ENCODE results near the gene DRC3. TPM values are rescaled to one million over a fixed set of nuclear protein-coding genes. Genes with fewer than 3 reads are reported as not detected.
A peak's percentile ranks its signal among the peaks of the same experiment; 100 is the strongest.

Gene DRC3
- total and polyA plus RNA-seq, 7 donors = 0.39 to 1.8 (median 0.69) TPM

DNA sequence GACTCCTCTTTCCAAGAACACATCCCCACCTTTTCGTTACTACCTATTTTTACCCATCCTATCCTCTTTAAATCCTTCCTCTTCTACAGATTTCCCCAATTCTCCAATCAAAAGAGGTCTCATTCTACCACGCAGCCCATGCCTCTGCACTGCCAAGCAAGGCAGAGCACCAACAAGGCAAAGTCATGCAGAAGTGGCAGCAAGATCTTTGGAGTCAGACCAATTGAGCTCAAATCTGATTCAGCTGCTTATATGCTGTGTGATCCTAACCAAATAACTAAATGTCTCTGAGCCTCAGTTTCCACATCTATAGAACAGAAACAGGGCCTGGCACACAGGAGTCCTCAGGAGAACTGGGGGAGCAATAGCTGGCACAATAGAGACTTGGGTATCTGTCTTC is 41.5 kb upstream of the DRC3 start:
- no peaks in the 10 kb centered on the region for H3K36me3 ChIP-seq (ENCODE audit: insufficient read depth in 1 of 2, low read depth in 1 of 2)
- TF ChIP-seq, protein P1, sequence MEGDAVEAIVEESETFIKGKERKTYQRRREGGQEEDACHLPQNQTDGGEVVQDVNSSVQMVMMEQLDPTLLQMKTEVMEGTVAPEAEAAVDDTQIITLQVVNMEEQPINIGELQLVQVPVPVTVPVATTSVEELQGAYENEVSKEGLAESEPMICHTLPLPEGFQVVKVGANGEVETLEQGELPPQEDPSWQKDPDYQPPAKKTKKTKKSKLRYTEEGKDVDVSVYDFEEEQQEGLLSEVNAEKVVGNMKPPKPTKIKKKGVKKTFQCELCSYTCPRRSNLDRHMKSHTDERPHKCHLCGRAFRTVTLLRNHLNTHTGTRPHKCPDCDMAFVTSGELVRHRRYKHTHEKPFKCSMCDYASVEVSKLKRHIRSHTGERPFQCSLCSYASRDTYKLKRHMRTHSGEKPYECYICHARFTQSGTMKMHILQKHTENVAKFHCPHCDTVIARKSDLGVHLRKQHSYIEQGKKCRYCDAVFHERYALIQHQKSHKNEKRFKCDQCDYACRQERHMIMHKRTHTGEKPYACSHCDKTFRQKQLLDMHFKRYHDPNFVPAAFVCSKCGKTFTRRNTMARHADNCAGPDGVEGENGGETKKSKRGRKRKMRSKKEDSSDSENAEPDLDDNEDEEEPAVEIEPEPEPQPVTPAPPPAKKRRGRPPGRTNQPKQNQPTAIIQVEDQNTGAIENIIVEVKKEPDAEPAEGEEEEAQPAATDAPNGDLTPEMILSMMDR (IDR thresholded peaks at IDR 0.05) = no peak
- no peak overlapping the region for H3K4me3 ChIP-seq
- H3K4me1 ChIP-seq = peaks cover 66% of the 10 kb centered on the region
- H3K27me3 ChIP-seq (ENCODE audit: insufficient read depth in 3 of 3, low read length in 2 of 3) = no peaks in the 10 kb centered on the region
- 61 to 77% (median 74%) methylated on average over 2 of the region's 2 CpGs for WGBS, 3 donors
- DNase-seq (no peak), ATAC-seq (no peak)
- intact Hi-C loops (cut with DNase I) = loop anchor here in 1 of 2 donors (5.0 kb wide), 1 partner anchor 36 kb away; no protein-coding TSS in a partner anchor
- no peaks in the 10 kb centered on the region for H3K9me3 ChIP-seq
- H3K27ac ChIP-seq = no peak overlapping the region

DNA sequence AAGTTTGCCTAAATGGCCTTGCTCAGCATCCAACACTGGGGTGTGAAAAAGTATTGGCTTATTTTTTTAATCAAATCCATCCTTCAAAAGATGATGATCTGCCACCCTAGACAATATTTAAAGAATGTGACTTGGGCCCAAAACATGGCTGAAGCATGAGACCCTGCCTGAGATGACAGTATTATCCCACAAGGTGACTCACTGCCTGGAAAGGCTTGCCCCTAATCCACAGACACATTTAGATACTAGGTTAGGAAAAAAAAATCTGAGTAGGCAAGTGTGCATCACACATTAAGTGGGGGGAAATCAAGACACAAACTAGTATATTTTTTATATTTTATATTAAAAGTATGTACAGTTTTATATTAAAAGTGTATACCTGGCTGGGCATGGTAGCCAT is 38.9 kb upstream of the DRC3 start:
- no peaks in the 10 kb centered on the region for H3K9me3 ChIP-seq
- no peaks in the 10 kb centered on the region for H3K36me3 ChIP-seq (ENCODE audit: insufficient read depth in 1 of 2, low read depth in 1 of 2)
- peak; percentile 31 to 53 (median 42) for ATAC-seq
- intact Hi-C loops (cut with DNase I) = loop anchor here in 1 of 2 donors (5.0 kb wide), 1 partner anchor 34 kb away; no protein-coding TSS in a partner anchor
- H3K27me3 ChIP-seq (ENCODE audit: insufficient read depth in 3 of 3, low read length in 2 of 3) = no peaks in the 10 kb centered on the region
- H3K4me1 ChIP-seq = peaks cover 62% of the 10 kb centered on the region
- DNase-seq = no peak
- no peak overlapping the region for H3K4me3 ChIP-seq
- peak overlapping the region; percentile 53 for H3K27ac ChIP-seq
- TF ChIP-seq, protein P1 (IDR thresholded peaks at IDR 0.05) = no peak

DNA sequence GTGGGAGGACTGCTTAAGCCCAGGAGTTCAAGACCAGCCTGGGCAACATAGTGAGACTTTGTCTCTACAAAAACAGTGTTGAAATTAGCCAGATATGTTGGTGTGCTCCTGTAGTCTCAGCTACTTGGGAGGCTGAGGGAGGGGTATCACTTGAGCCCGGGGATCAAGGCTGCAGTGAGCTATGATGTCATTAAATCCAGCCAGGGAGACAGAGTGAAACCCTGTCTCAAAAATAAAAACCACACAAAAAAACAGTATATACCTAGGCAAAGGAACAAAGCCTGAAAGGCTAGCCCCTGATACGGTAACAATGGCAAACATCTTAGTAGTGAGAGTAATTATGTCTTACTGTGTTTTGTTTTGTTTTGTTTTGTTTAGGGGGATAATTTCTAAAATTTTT is 38.4 kb upstream of the DRC3 start:
- intact Hi-C loops (cut with DNase I) = loop anchor here in 1 of 2 donors (5.0 kb wide), 1 partner anchor 33 kb away; no protein-coding TSS in a partner anchor
- TF ChIP-seq, protein P1 (IDR thresholded peaks at IDR 0.05) = no peak
- Histone ChIP-seq H3K36me3 (ENCODE audit: insufficient read depth in 1 of 2, low read depth in 1 of 2) (no peaks in the 10 kb centered on the region), H3K4me3 (no peak overlapping the region), H3K27me3 (ENCODE audit: insufficient read depth in 3 of 3, low read length in 2 of 3) (no peaks in the 10 kb centered on the region), H3K4me1 (peaks cover 62% of the 10 kb centered on the region), H3K9me3 (no peaks in the 10 kb centered on the region), H3K27ac (peak overlapping the region; percentile 53)
- no peak for ATAC-seq
- DNase-seq = no peak
- WGBS, 3 donors = 77 to 80% (median 80%) methylated on average over 2 of the region's 2 CpGs

DNA sequence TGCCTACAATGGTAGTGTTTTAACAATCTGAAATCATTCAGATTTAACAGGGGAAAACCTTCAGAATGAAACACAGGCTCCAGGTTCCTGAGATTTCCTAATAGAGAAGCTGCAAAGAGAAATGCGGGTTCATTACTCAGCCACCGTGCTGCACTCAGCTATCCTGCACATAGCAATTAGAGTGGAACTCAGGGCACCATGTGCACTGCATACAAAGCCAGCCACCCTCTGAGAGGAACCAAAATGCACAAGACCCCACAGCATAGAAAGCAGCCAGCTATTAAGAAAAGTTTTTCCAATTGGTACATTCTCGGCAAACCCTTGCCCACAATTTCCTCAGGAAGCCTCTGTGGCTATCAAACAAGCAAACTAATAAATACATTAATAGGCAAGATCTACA is 37.9 kb upstream of the DRC3 start:
- TF ChIP-seq, protein P1 (IDR thresholded peaks at IDR 0.05) = no peak
- intact Hi-C loops (cut with DNase I) = loop anchor here in 1 of 2 donors (5.0 kb wide), 1 partner anchor 32 kb away; no protein-coding TSS in a partner anchor
- WGBS, 3 donors = 75 to 90% (median 77%) methylated on average over 3 of the region's 3 CpGs
- Histone ChIP-seq H3K27me3 (ENCODE audit: insufficient read depth in 3 of 3, low read length in 2 of 3) (no peaks in the 10 kb centered on the region), H3K4me3 (no peak overlapping the region), H3K27ac (no peak overlapping the region), H3K36me3 (ENCODE audit: insufficient read depth in 1 of 2, low read depth in 1 of 2) (no peaks in the 10 kb centered on the region), H3K4me1 (peaks cover 62% of the 10 kb centered on the region), H3K9me3 (no peaks in the 10 kb centered on the region)
- ATAC-seq (no peak), DNase-seq (no peak)
